ENCODE results near the gene SFI1.

- TF ChIP-seq RAD21 (IDR thresholded peaks at IDR 0.05; ENCODE audit: low read length) (no peak), POLR2A (IDR thresholded peaks at IDR 0.05; ENCODE audit: low read depth, low read length) (no peak), CTCF (conservative IDR thresholded peaks at IDR 0.05; ENCODE audit: low read depth, low read length) (no peak), CHD1 (IDR thresholded peaks at IDR 0.05; ENCODE audit: low read depth, low read length) (no peak)
- TF ChIP-seq, protein P1, sequence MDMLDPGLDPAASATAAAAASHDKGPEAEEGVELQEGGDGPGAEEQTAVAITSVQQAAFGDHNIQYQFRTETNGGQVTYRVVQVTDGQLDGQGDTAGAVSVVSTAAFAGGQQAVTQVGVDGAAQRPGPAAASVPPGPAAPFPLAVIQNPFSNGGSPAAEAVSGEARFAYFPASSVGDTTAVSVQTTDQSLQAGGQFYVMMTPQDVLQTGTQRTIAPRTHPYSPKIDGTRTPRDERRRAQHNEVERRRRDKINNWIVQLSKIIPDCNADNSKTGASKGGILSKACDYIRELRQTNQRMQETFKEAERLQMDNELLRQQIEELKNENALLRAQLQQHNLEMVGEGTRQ (IDR thresholded peaks at IDR 0.05; ENCODE audit: low read depth, low read length), result no peak
Measured at GRCh38 chr22:31496735-31497146, 405 bp downstream of the SFI1 start.

All from IMR-90 (cell line).